Measurements from ENCODE around the gene RALGDS.

DNA sequence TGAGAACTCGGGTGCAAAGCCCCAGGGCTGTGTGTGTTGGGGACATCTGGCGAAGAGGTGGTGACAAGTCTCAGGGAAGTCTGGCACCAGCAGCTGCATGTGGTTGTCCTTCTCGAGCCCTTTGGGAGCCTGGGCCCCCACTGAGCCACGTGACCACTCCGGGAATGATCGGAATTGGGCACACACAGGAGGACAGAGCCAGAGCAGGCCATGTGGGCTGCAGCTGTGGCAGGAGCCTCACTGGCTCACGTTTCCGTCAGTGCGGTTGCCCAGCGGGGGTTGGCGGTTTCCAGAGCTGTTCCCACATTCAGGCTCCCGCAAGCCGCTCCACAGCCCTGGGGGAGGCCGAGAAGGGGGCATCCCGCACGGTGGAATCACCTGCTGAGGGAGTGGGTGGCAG, 66.1 kb downstream of the RALGDS start:
- no peak for TF ChIP-seq CTCF (optimal IDR thresholded peaks at IDR 0.05 in 1 of 3, IDR thresholded peaks at IDR 0.05 in 1 of 3, conservative IDR thresholded peaks at IDR 0.05 in 1 of 3; ENCODE audit: extremely low read depth in 1 of 3, insufficient read depth in 2 of 3, low read length in 3 of 3)
- TF ChIP-seq EZH2 (IDR thresholded peaks at IDR 0.05; ENCODE audit: low read length) = no peak
